ENCODE data around the gene ATIC. TPM values are rescaled to one million over a fixed set of nuclear protein-coding genes. Genes with fewer than 3 reads are reported as not detected.

ATIC gene
- total and polyA plus RNA-seq, 2 of the 8 experiments (the other 6 are each of a cell fraction or from before 2014, with no cell fraction given): 139 to 319 TPM

- Histone ChIP-seq H2AFZ (ENCODE audit: low read length) (no peak overlapping the region), H3K4me2 (ENCODE audit: insufficient read depth in 1 of 2, low read depth in 2 of 2, low read length in 2 of 2) (no peak overlapping the region), H3K23me2 (ENCODE audit: low read depth, low read length) (no peaks in the 10 kb centered on the region), H3K36me3 (ENCODE audit: control insufficient read depth in 2 of 4, insufficient read depth in 4 of 4, low read length in 3 of 4) (peaks cover 2 to 26% (median 10%) of the 10 kb centered on the region in 4 experiments; a peak in 3 of 8 replicates), H4K91ac (replicated peaks; ENCODE audit: insufficient read length, low read length) (no peak overlapping the region), H3K9me3 (ENCODE audit: insufficient read depth in 2 of 2, low read depth in 1 of 2, low read length in 1 of 2) (no peaks in the 10 kb centered on the region), H3K27me3 (replicated peaks in 1 of 4; ENCODE audit: control insufficient read depth in 3 of 4, extremely low read depth in 1 of 4, insufficient read depth in 3 of 4, low read length in 3 of 4) (no peaks in the 10 kb centered on the region), H3K79me2 (ENCODE audit: control insufficient read depth in 1 of 2, insufficient read depth in 2 of 2, low read length in 2 of 2) (no peaks in the 10 kb centered on the region), H4K8ac (ENCODE audit: extremely low read depth, insufficient read depth, low read length) (no peak overlapping the region), H2BK20ac (ENCODE audit: low read length) (no peak overlapping the region), H2BK120ac (replicated peaks; ENCODE audit: low read depth, low read length) (no peak overlapping the region), H3K4ac (replicated peaks; ENCODE audit: insufficient read length, low read depth, low read length) (no peak overlapping the region), H2BK12ac (ENCODE audit: low read depth, low read length) (no peak overlapping the region), H3K79me1 (ENCODE audit: low read depth, low read length) (no peaks in the 10 kb centered on the region), H3K18ac (ENCODE audit: extremely low read depth, low read length) (no peak overlapping the region), H3K23ac (ENCODE audit: insufficient read length) (no peak overlapping the region), H3K56ac (replicated peaks; ENCODE audit: insufficient read length, low read depth, low read length) (no peak overlapping the region), H3K27ac (ENCODE audit: low read depth, low read length) (no peak overlapping the region), H4K20me1 (replicated peaks in 1 of 2; ENCODE audit: control insufficient read depth in 1 of 2, insufficient read depth in 2 of 2, low read length in 2 of 2) (no peaks in the 10 kb centered on the region), H3K4me3 (ENCODE audit: extremely low read depth in 1 of 4, insufficient read depth in 2 of 4, low read depth in 3 of 4, low read length in 4 of 4) (no peak overlapping the region), H4K5ac (ENCODE audit: insufficient read length, low read depth, low read length) (no peak overlapping the region), H3K9ac (replicated peaks in 1 of 4; ENCODE audit: extremely low read depth in 1 of 4, low read depth in 3 of 4, low read length in 3 of 4) (no peak overlapping the region), H3K14ac (ENCODE audit: insufficient read length) (no peak overlapping the region), H2BK15ac (ENCODE audit: low read length) (no peak overlapping the region), H2AK5ac (ENCODE audit: low read depth, low read length) (no peak overlapping the region), H3K4me1 (replicated peaks in 1 of 4; ENCODE audit: control insufficient read depth in 3 of 4, insufficient read depth in 4 of 4, low read length in 3 of 4) (peaks cover 2 to 6% (median 4%) of the 10 kb centered on the region in 4 experiments; a peak in 4 of 7 replicates), H2BK5ac (ENCODE audit: low read depth, low read length) (no peak overlapping the region)
- CTCF ChIA-PET (ENCODE audit: partially characterized antibody): no interaction called here
- POLR2A ChIA-PET (ENCODE audit: partially characterized antibody): no interaction called here
- FAIRE-seq: no peak
- TF ChIP-seq POU5F1 (IDR thresholded peaks at IDR 0.05; ENCODE audit: low read depth, low read length): no peak
- no peak for TF ChIP-seq TAF1 (IDR thresholded peaks at IDR 0.05; ENCODE audit: low read depth, low read length)
- no peak for DNase-seq (ENCODE audit: low read depth in 1 of 2, low spot score in 2 of 2)
Measured at GRCh38 chr2:215392164-215392563, 80.3 kb downstream of the ATIC start.
